H1 (cell line): ENCODE data around the gene RIPOR3.

Source experiments
- CTCF ChIP-seq, 3 experiments: IDR thresholded peaks; 1 replicate in 2 of 3; 2 replicates in 1 of 3; pipeline versions ENCODE4 v1.5.1 to v1.6.1; 2011; ENCODE audit warnings: low read length in 3 of 3, mild to moderate bottlenecking in 3 of 3, inconsistent platforms in 2 of 3, low read depth in 1 of 3, moderate library complexity in 1 of 3; ENCODE audit not compliant: insufficient read depth in 1 of 3; ENCODE audit errors: control extremely low read depth in 1 of 3
- POLR2A ChIP-seq, 2 experiments: IDR thresholded peaks; 1 replicate in 1 of 2; 2 replicates in 1 of 2; pipeline ENCODE4 v1.6.1; 2011; ENCODE audit warnings: low read depth in 2 of 2, low read length in 2 of 2, mild to moderate bottlenecking in 2 of 2; ENCODE audit errors: control extremely low read depth in 1 of 2

- TF ChIP-seq CTCF (IDR thresholded peaks at IDR 0.05; ENCODE audit: control extremely low read depth in 1 of 3, insufficient read depth in 1 of 3, low read depth in 1 of 3, low read length in 3 of 3) (no peak), POLR2A (IDR thresholded peaks at IDR 0.05; ENCODE audit: control extremely low read depth in 1 of 2, low read depth in 2 of 2, low read length in 2 of 2) (no peak)
Observed at GRCh38 chr20:50648651-50649050, 42.7 kb downstream of the RIPOR3 start.
